Mesendoderm (in vitro differentiated cells): ENCODE measurements around the gene ANKRD13A.

Source experiments
- DNase-seq: peaks from one replicate; pipeline ENCODE4 v3.0.0; 2013
- H2AK5ac ChIP-seq: 2 replicates; pipeline ENCODE4 v1.6.1; 2013; ENCODE audit warnings: low read length, inconsistent platforms
- H2BK120ac ChIP-seq: 2 replicates; pipeline ENCODE4 v1.6.1; 2013; ENCODE audit warnings: low read depth, mild to moderate bottlenecking, low read length, moderate library complexity, mixed read lengths
- H2BK15ac ChIP-seq: replicated peaks from 2 replicates; pipeline ENCODE4 v1.6.1; 2013; ENCODE audit warnings: low read depth, mild to moderate bottlenecking, moderate library complexity
- H2BK5ac ChIP-seq: 2 replicates; pipeline ENCODE4 v1.6.1; 2013; ENCODE audit warnings: low read length, inconsistent platforms
- H3K18ac ChIP-seq: 2 replicates; pipeline ENCODE4 v1.6.1; 2013; ENCODE audit warnings: mild to moderate bottlenecking, low read length, mixed read lengths
- H3K23ac ChIP-seq: one replicate; pipeline ENCODE4 v1.6.1; 2013; ENCODE audit warnings: low read length
- H3K27ac ChIP-seq: 2 replicates; pipeline ENCODE4 v1.5.1; 2013; ENCODE audit warnings: low read depth, mild to moderate bottlenecking, inconsistent platforms, low read length, moderate library complexity
- H3K27me3 ChIP-seq: 2 replicates; pipeline ENCODE4 v1.6.1; 2013; ENCODE audit warnings: low read length, control low read depth, mild to moderate bottlenecking, inconsistent platforms; ENCODE audit not compliant: insufficient read depth, poor library complexity
- H3K36me3 ChIP-seq: 2 replicates; pipeline ENCODE4 v1.6.1; 2013; ENCODE audit warnings: low read length, inconsistent platforms; ENCODE audit not compliant: control insufficient read depth, insufficient read depth
- H3K4ac ChIP-seq: one replicate; pipeline ENCODE4 v1.6.1; 2013; ENCODE audit warnings: low read depth, mild to moderate bottlenecking, low read length, moderate library complexity
- H3K4me1 ChIP-seq: 2 replicates; pipeline ENCODE4 v1.6.1; 2013; ENCODE audit warnings: low read depth, low read length, inconsistent platforms; ENCODE audit not compliant: control insufficient read depth
- H3K4me2 ChIP-seq: 2 replicates; pipeline ENCODE4 v1.6.1; 2013; ENCODE audit warnings: low read length
- H3K4me3 ChIP-seq: 2 replicates; pipeline ENCODE4 v1.5.1; 2013; ENCODE audit warnings: mild to moderate bottlenecking, low read length
- H3K56ac ChIP-seq: one replicate; pipeline ENCODE4 v1.6.1; 2013; ENCODE audit warnings: low read length
- H3K79me1 ChIP-seq: 2 replicates; pipeline ENCODE4 v1.6.1; 2013; ENCODE audit warnings: low read length, inconsistent platforms
- H3K79me2 ChIP-seq: 2 replicates; pipeline ENCODE4 v1.6.1; 2013; ENCODE audit warnings: mild to moderate bottlenecking, low read length; ENCODE audit not compliant: control insufficient read depth, insufficient read depth
- H3K9ac ChIP-seq: 2 replicates; pipeline ENCODE4 v1.6.1; 2013; ENCODE audit warnings: low read length, inconsistent platforms
- H4K5ac ChIP-seq: one replicate; pipeline ENCODE4 v1.6.1; 2013; ENCODE audit warnings: low read length
- H4K8ac ChIP-seq: one replicate; pipeline ENCODE4 v1.6.1; 2013; ENCODE audit warnings: low read depth, mild to moderate bottlenecking, control low read depth, low read length, moderate library complexity
- WGBS: extraction: QIAGEN DNeasy Blood & Tissue Kit; methylation state at CpG from one replicate; pipeline ENCODE4 v1.1.7; 2013; ENCODE audit warnings: low lambda C conversion rate, missing lambda C conversion rate; ENCODE audit not compliant: insufficient coverage; ENCODE audit errors: extremely low coverage; 5-methylcytosine and 5-hydroxymethylcytosine counted together

Gene ANKRD13A

GRCh38 chr12:110033888-110034287 is 34.7 kb downstream of the ANKRD13A start:
- Histone ChIP-seq H2BK120ac (no peak overlapping the region), H3K79me1 (no peaks in the 10 kb centered on the region), H3K18ac (no peak overlapping the region), H3K4me3 (no peak overlapping the region), H3K79me2 (no peaks in the 10 kb centered on the region), H4K8ac (no peak overlapping the region), H2BK15ac (no peak overlapping the region), H3K56ac (no peak overlapping the region), H3K4ac (no peak overlapping the region), H3K4me2 (no peak overlapping the region), H3K36me3 (peaks cover 4% of the 10 kb centered on the region), H3K23ac (no peak overlapping the region), H2BK5ac (no peak overlapping the region), H3K9ac (no peak overlapping the region), H3K27ac (no peak overlapping the region), H3K27me3 (no peaks in the 10 kb centered on the region), H4K5ac (no peak overlapping the region), H2AK5ac (no peak overlapping the region), H3K4me1 (no peaks in the 10 kb centered on the region)
- no CpG with 5 or more reads among the region's 3 CpGs for WGBS
- no peak for DNase-seq

GRCh38 chr12:110035534-110036104 is 36.4 kb downstream of the ANKRD13A start:
- Histone ChIP-seq H3K27ac (no peak overlapping the region), H4K8ac (no peak overlapping the region), H3K4ac (no peak overlapping the region), H3K9ac (no peak overlapping the region), H3K23ac (no peak overlapping the region), H3K4me1 (no peaks in the 10 kb centered on the region), H2AK5ac (no peak overlapping the region), H2BK5ac (no peak overlapping the region), H3K18ac (no peak overlapping the region), H3K79me1 (no peaks in the 10 kb centered on the region), H2BK15ac (no peak overlapping the region), H2BK120ac (no peak overlapping the region), H3K27me3 (no peaks in the 10 kb centered on the region), H3K4me2 (no peak overlapping the region), H3K56ac (no peak overlapping the region), H3K4me3 (no peak overlapping the region), H3K79me2 (no peaks in the 10 kb centered on the region), H4K5ac (no peak overlapping the region), H3K36me3 (peaks cover 4% of the 10 kb centered on the region)
- WGBS: no CpG with 5 or more reads among the region's 7 CpGs
- no peak for DNase-seq

- Histone ChIP-seq H3K4ac (no peak overlapping the region), H2AK5ac (no peak overlapping the region), H4K8ac (no peak overlapping the region), H3K18ac (no peak overlapping the region), H3K4me1 (no peaks in the 10 kb centered on the region), H2BK120ac (no peak overlapping the region), H3K9ac (no peak overlapping the region), H3K27ac (no peak overlapping the region), H3K79me2 (no peaks in the 10 kb centered on the region), H3K4me2 (no peak overlapping the region), H3K23ac (no peak overlapping the region), H4K5ac (no peak overlapping the region), H3K56ac (no peak overlapping the region), H2BK15ac (no peak overlapping the region), H2BK5ac (no peak overlapping the region), H3K27me3 (no peaks in the 10 kb centered on the region), H3K36me3 (peaks cover 4% of the 10 kb centered on the region), H3K79me1 (peaks cover 3% of the 10 kb centered on the region), H3K4me3 (no peak overlapping the region)
- no peak for DNase-seq
- WGBS: no CpG with 5 or more reads among the region's 5 CpGs
Observed at GRCh38 chr12:110037315-110037714, 38.1 kb downstream of the ANKRD13A start.

- no peaks in the 10 kb centered on the region for H3K4me1 ChIP-seq
- H3K4ac ChIP-seq: no peak overlapping the region
- H3K79me2 ChIP-seq: no peaks in the 10 kb centered on the region
- no peak overlapping the region for H3K27ac ChIP-seq
- no peak overlapping the region for H2BK15ac ChIP-seq
- H3K56ac ChIP-seq: no peak overlapping the region
- no peak overlapping the region for H3K23ac ChIP-seq
- no peaks in the 10 kb centered on the region for H3K27me3 ChIP-seq
- no peak overlapping the region for H2BK5ac ChIP-seq
- H3K36me3 ChIP-seq: peaks cover 6% of the 10 kb centered on the region
- H2BK120ac ChIP-seq: no peak overlapping the region
- no CpG with 5 or more reads among the region's 5 CpGs for WGBS
- no peak for DNase-seq
- H3K4me2 ChIP-seq: no peak overlapping the region
- H3K18ac ChIP-seq: no peak overlapping the region
- no peak overlapping the region for H4K8ac ChIP-seq
- H4K5ac ChIP-seq: no peak overlapping the region
- no peak overlapping the region for H3K9ac ChIP-seq
- no peak overlapping the region for H2AK5ac ChIP-seq
- H3K79me1 ChIP-seq: peaks cover 3% of the 10 kb centered on the region
- no peak overlapping the region for H3K4me3 ChIP-seq
Observed at GRCh38 chr12:110038741-110039084, 39.5 kb downstream of the ANKRD13A start.

GRCh38 chr12:110039085-110039807 is 40.0 kb downstream of the ANKRD13A start:
- no peak overlapping the region for H3K4me3 ChIP-seq
- peak overlapping the region; percentile 13 for H3K27ac ChIP-seq
- peak; percentile 78 for DNase-seq
- peaks cover 6% of the 10 kb centered on the region for H3K36me3 ChIP-seq
- H3K18ac ChIP-seq: no peak overlapping the region
- no CpG with 5 or more reads among the region's 5 CpGs for WGBS
- no peak overlapping the region for H2AK5ac ChIP-seq
- no peaks in the 10 kb centered on the region for H3K79me2 ChIP-seq
- no peaks in the 10 kb centered on the region for H3K27me3 ChIP-seq
- no peak overlapping the region for H4K8ac ChIP-seq
- H3K4ac ChIP-seq: no peak overlapping the region
- no peak overlapping the region for H2BK5ac ChIP-seq
- H3K79me1 ChIP-seq: peaks cover 3% of the 10 kb centered on the region
- H3K23ac ChIP-seq: no peak overlapping the region
- no peak overlapping the region for H2BK15ac ChIP-seq
- no peak overlapping the region for H4K5ac ChIP-seq
- H2BK120ac ChIP-seq: no peak overlapping the region
- H3K4me1 ChIP-seq: no peaks in the 10 kb centered on the region
- no peak overlapping the region for H3K56ac ChIP-seq
- no peak overlapping the region for H3K4me2 ChIP-seq
- no peak overlapping the region for H3K9ac ChIP-seq

- no peaks in the 10 kb centered on the region for H3K27me3 ChIP-seq
- H3K23ac ChIP-seq: no peak overlapping the region
- H3K56ac ChIP-seq: no peak overlapping the region
- H3K79me1 ChIP-seq: peaks cover 5% of the 10 kb centered on the region
- no peak overlapping the region for H4K5ac ChIP-seq
- no peak overlapping the region for H3K4me2 ChIP-seq
- H3K9ac ChIP-seq: no peak overlapping the region
- no CpG with 5 or more reads among the region's 3 CpGs for WGBS
- no peak overlapping the region for H2BK15ac ChIP-seq
- peaks cover 6% of the 10 kb centered on the region for H3K36me3 ChIP-seq
- H2BK5ac ChIP-seq: no peak overlapping the region
- no peak for DNase-seq
- no peak overlapping the region for H3K4me3 ChIP-seq
- H3K18ac ChIP-seq: no peak overlapping the region
- H3K27ac ChIP-seq: no peak overlapping the region
- H2BK120ac ChIP-seq: no peak overlapping the region
- H3K79me2 ChIP-seq: peaks cover 8% of the 10 kb centered on the region
- H3K4ac ChIP-seq: no peak overlapping the region
- no peaks in the 10 kb centered on the region for H3K4me1 ChIP-seq
- H4K8ac ChIP-seq: no peak overlapping the region
- H2AK5ac ChIP-seq: no peak overlapping the region
Observed at GRCh38 chr12:110042264-110042663, 43.0 kb downstream of the ANKRD13A start.
